NCI-H2227 treated with DMSO at 0.1 percent for 48 hours (cell line): ENCODE measurements around the gene FHAD1.
"Not testable (repeated sequence)": the region's sequence is repeated elsewhere in the genome, so short reads cannot be mapped to it uniquely, and the experiment has no call there.

Experiments
- DNase-seq: peaks from one replicate; lab custom pipeline; 2025; lab: John Stamatoyannopoulos, UW

FHAD1 gene

GRCh38 chr1:15370781-15371520 lies 123.9 kb downstream of the FHAD1 start:
- DNase-seq: peak; percentile 19

GRCh38 chr1:15371610-15372545 lies 124.9 kb downstream of the FHAD1 start:
- no peak for DNase-seq

GRCh38 chr1:15378729-15379128 lies 131.7 kb downstream of the FHAD1 start:
- no peak for DNase-seq

- DNase-seq: not testable (repeated sequence)
Observed at GRCh38 chr1:15379151-15379550, 132.1 kb downstream of the FHAD1 start.

GRCh38 chr1:15380601-15381508 lies 133.8 kb downstream of the FHAD1 start:
- no peak for DNase-seq

- no peak for DNase-seq
Observed at GRCh38 chr1:15381805-15382204, 134.8 kb downstream of the FHAD1 start.

GRCh38 chr1:15382601-15383518 lies 135.8 kb downstream of the FHAD1 start:
- no peak for DNase-seq

GRCh38 chr1:15383810-15384209 lies 136.8 kb downstream of the FHAD1 start:
- no peak for DNase-seq

- DNase-seq: no peak
Observed at GRCh38 chr1:15384301-15384901, 137.4 kb downstream of the FHAD1 start.

GRCh38 chr1:15385420-15385819 lies 138.4 kb downstream of the FHAD1 start:
- no peak for DNase-seq

- DNase-seq: no peak
Observed at GRCh38 chr1:15386164-15386749, 139.2 kb downstream of the FHAD1 start.

GRCh38 chr1:15388201-15388880 lies 141.3 kb downstream of the FHAD1 start:
- no peak for DNase-seq

- DNase-seq: not testable (repeated sequence)
Observed at GRCh38 chr1:15389828-15390227, 142.8 kb downstream of the FHAD1 start.

- no peak for DNase-seq
Observed at GRCh38 chr1:15390667-15391066, 143.6 kb downstream of the FHAD1 start.

- no peak for DNase-seq
Observed at GRCh38 chr1:15391366-15391765, 144.3 kb downstream of the FHAD1 start.

- DNase-seq: no peak
Observed at GRCh38 chr1:15393475-15394257, 146.6 kb downstream of the FHAD1 start.

GRCh38 chr1:15394258-15394690 lies 147.3 kb downstream of the FHAD1 start:
- DNase-seq: no peak

GRCh38 chr1:15397236-15397635 lies 150.2 kb downstream of the FHAD1 start:
- no peak for DNase-seq

GRCh38 chr1:15399710-15400109 lies 152.7 kb downstream of the FHAD1 start:
- DNase-seq: no peak
